G401 (cell line): ENCODE data around the gene SLC4A1. TPM values are rescaled to one million over a fixed set of nuclear protein-coding genes. Genes with fewer than 3 reads are reported as not detected.
A peak's percentile ranks its signal among the peaks of the same experiment; 100 is the strongest.

Source experiments
- DNase-seq: peaks from one replicate; pipeline ENCODE4 v3.0.0-alpha.2; 2015; ENCODE audit warnings: low spot score
- in situ Hi-C: cut with HindIII; loops from 2 replicates; pipeline ENCODE4 v1.10.0; 2016; ENCODE audit warnings: low sequenced_read_pairs, mixed read lengths
- total RNA-seq: library from RNA; depleted of rRNA; stranded (reverse); fragments of >200 nt; shearing (Covaris generic); gene quantifications from 2 replicates; pipeline ENCODE4 v1.2.3, GENCODE V29; 2014

The SLC4A1 gene
- total RNA-seq, 1 experiment from 2014 or later: not detected

DNA sequence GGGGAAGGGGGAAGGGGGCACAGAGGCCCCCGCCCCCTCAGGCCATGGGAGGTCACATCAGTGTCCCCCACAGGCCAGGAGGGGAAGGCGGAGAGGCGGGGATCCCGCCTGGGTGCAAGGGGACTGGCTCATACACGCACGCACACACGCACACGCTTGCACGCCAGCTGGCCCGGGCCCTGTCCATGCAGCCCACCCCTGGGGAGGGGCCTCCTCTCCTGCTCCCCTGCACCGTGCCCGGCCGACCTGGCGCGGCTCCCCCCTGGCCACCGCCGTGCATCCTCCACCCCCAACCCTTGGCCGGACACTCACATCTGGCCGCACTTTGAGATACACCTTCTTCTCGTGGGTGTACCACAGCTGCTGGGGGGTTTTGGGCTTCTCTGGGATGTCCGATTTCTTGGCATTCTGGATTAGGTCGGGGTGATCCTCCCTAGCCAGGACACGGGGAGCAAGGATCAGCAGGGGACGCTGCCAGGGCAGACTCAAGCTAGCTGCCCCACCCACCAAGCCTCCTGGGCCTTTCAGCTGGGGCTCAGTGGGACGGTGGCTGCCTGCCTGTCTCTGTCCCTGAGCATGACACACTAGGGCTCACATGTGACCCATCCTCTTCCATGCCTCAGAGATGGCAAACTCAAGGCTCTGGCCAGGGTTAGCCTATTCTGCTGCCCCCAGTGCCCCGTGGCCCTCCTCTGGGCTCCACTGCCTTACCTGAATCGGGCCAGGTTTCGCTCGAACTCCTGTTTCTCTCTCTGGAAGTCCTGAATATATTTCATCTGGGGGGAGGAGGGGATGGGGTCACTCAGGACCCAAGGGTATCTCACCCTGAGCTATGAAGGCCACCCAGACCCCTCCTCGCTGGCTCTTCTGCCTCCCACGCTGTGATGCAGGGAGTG is 55.2 kb downstream of the SLC4A1 start:
- in situ Hi-C loops: no loop called here
- no peak for DNase-seq

DNA sequence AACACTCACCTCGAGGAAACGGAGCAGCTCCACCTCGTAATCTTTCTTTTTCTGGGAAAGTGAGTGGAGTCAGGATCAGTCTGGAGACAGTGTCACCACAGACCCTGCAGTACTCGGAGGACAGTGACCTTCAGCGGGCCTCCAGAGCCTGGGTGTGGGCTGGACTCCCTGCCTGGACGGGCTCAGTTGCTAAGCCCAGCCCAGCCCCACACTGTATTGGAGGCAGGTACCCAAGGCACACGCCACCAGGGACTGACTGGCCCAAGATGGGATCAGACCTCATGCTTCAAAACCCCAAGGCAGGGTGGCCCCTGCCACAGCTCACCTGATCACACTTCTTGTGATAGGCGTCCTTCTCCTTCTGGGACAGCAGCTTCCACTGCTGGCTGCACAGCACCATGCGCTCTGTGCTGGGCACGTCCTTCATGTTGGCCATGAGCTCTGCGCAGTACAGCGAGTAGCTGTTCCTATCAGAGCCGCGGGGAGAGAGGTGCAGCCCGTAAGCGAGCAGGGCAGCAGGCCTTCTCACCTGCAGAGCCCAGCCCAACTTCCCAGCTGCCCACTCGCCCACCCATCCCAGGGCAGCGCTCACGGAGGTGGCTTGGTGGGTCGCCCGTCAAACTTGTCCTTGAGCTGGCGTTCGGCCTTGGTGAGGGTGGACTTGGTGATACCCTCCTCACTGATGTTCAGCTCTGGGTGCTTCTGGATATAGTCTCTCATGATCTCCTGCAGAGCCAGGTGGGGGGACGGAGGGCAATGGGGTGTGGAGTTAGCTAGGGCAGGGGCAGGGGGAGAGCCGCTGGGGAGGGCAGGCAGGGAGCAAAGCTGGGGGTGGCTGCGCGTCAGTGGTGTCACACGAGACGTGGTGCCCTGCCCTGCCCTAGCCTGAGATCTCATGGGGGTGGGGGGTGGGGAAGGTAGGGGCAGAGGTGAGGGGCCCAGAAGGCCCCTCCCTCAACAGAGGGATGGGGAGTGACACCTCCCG is 56.4 kb downstream of the SLC4A1 start:
- DNase-seq: no peak
- in situ Hi-C loops: no loop called here

DNA sequence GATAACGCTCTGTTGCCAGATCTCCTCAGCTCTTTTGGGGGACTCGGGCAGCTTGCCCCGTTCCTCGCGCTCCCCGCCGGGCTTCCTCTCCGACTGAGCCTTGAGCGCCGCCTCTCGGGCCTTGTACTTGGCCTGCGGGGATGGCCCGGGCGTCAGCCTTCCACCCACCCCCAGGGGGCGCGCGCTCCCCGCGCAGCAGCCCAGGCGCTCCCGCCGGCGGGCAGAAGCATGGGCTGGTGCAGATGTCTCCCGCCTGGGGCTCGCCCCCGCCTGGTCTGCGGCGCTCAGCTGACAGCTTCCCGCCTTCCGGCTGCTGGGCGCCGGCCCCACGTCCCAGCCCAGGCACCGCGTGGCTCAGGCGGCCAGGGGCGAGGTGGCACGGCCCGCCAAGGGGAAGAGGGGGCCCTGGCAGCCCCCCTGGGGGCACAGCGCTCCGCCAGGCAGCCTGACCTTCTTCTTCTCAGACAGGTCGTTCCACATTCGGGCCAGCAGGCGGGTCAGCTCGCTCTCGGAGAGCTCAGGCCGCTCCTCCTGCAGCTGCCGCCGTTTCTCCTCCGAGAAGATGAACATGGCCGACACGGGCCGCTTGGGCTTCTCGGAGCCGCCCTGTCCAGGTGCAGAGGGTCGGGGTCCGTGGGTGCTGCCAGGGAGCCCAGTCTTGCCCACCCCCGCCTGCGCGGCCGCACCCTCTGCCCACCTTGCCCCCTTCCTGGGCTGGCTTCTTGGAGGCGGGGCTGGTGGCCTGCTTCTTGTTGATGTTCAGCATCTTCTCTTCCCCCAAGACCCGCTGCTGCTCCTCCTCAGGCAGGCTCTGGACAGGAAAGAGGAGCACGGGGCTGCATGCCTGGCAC is 57.4 kb downstream of the SLC4A1 start:
- in situ Hi-C loops: no loop called here
- DNase-seq: peak; percentile 84

DNA sequence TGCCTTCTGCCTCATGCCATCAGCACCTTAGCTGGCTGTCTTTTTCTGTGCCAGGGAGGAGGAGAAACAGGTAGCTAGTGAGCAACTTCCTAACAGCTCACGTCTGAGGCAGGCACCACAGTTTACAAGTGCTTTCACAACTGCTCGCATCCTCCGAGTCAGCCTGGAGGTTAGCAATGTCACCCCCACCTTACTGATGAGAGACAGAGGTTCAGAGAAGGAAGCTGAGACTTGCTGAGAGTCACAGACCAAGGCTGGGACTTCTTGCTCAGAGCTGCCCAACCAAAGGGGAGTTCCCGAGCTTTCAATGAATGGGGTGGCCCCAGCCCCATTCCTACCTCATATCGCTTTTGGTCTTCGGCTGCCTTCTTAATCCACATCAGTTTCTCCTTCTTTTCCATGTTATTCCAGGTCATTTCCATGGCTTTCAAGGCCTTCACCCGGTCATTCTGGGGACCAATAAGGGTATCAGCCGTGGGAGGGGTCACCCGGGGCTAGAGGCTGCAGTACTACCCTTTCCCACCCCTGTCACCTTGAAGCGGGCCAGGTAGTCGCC is 58.1 kb downstream of the SLC4A1 start:
- DNase-seq: no peak
- in situ Hi-C loops: loop anchor here (10.0 kb wide), 1 partner anchor 115 kb away; the partner anchor contains the start of gene SLC25A39

DNA sequence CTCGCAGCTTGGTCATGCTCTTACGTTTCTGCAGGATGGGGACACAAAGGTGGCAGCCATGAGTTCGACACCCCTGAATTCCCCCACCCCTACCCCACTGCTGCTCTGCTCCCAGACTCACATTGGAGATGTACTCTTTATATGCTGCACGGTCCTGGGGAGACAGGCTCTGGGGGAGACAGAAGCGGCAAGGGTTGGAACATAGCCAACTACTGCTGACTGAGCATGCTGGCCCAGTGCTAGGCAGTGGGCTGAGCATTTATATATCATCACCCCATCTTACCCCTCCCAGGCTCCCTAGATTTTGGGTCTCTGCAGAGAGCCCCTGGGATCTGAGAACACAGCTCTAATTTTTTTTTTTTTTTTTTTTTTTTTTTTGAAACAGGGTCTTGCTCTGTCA is 60.2 kb downstream of the SLC4A1 start:
- DNase-seq: no peak
- in situ Hi-C loops: loop anchor here (10.0 kb wide), 1 partner anchor 117 kb away; the partner anchor contains the start of gene SLC25A39

- no peak for DNase-seq
- in situ Hi-C loops: loop anchor here (10.0 kb wide), 1 partner anchor 117 kb away; the partner anchor contains the start of gene SLC25A39
Measured at GRCh38 chr17:44207319-44207718, 60.6 kb downstream of the SLC4A1 start.

GRCh38 chr17:44206825-44207155 is 61.1 kb downstream of the SLC4A1 start:
- no peak for DNase-seq
- in situ Hi-C loops: loop anchor here (10.0 kb wide), 1 partner anchor 118 kb away; the partner anchor contains the start of gene SLC25A39

GRCh38 chr17:44205962-44206824 is 61.7 kb downstream of the SLC4A1 start:
- peak; percentile 35 for DNase-seq

GRCh38 chr17:44204441-44204882 is 63.5 kb downstream of the SLC4A1 start:
- DNase-seq: no peak
- in situ Hi-C loops: loop anchor here (10.0 kb wide), 1 partner anchor 120 kb away; the partner anchor contains the start of gene SLC25A39

More at GRCh38 chr17:44205962-44206824, 61.7 kb downstream of the SLC4A1 start:
- in situ Hi-C loops: loop anchor here (10.0 kb wide), 1 partner anchor 119 kb away; the partner anchor contains the start of gene SLC25A39

DNA sequence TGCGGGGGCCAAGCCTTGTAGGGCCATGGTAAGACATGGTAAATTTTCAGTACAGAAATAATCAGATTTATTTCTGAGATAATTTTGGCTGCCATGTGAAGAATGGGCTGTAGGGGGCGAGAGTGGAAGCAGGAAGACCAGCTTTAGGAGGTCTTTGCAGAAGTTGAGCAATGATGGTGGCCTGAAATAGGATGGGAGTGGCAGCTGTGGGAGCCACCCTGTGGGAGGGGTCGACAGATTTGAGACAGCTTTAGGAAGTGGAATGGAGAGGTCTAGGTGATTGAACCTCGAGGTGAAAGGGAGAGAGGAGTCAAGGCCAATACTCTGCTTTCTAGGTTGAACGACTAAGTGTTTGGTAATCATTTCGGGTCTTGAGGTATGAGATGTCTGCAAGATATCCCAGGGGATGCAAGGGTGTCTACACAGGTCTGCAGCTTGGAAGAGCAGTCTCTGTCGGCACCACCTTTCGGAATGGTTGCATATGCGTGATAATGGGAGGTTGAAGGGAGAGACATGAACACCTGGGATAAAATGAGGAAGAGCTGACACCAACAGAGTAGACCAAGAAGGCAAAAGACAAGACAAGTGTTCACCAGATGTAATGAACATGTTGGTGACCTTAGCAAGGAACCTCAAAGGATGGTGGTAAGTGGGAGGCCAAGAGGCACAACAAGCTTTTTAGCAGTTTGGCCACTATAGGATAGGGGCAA is 64.0 kb downstream of the SLC4A1 start:
- peak; percentile 54 for DNase-seq
- in situ Hi-C loops: loop anchor here (10.0 kb wide), 1 partner anchor 121 kb away; the partner anchor contains the start of gene SLC25A39

GRCh38 chr17:44202756-44203155 is 65.2 kb downstream of the SLC4A1 start:
- in situ Hi-C loops: loop anchor here (10.0 kb wide), 1 partner anchor 122 kb away; the partner anchor contains the start of gene SLC25A39
- DNase-seq: no peak

- in situ Hi-C loops: loop anchor here (10.0 kb wide), 1 partner anchor 124 kb away; the partner anchor contains the start of gene SLC25A39
- peak; percentile 32 for DNase-seq
Measured at GRCh38 chr17:44200478-44201155, 67.3 kb downstream of the SLC4A1 start.

- in situ Hi-C loops: loop anchor here (10.0 kb wide), 1 partner anchor 125 kb away; the partner anchor contains the start of gene SLC25A39
- peak; percentile 96 for DNase-seq
Measured at GRCh38 chr17:44199553-44200477, 68.1 kb downstream of the SLC4A1 start, which contains the start of gene ATXN7L3. TSS of gene ATXN7L3 (minus strand) at chr17:44199884. CDS start at chr17:44198070, 1,814 bp downstream.

DNA sequence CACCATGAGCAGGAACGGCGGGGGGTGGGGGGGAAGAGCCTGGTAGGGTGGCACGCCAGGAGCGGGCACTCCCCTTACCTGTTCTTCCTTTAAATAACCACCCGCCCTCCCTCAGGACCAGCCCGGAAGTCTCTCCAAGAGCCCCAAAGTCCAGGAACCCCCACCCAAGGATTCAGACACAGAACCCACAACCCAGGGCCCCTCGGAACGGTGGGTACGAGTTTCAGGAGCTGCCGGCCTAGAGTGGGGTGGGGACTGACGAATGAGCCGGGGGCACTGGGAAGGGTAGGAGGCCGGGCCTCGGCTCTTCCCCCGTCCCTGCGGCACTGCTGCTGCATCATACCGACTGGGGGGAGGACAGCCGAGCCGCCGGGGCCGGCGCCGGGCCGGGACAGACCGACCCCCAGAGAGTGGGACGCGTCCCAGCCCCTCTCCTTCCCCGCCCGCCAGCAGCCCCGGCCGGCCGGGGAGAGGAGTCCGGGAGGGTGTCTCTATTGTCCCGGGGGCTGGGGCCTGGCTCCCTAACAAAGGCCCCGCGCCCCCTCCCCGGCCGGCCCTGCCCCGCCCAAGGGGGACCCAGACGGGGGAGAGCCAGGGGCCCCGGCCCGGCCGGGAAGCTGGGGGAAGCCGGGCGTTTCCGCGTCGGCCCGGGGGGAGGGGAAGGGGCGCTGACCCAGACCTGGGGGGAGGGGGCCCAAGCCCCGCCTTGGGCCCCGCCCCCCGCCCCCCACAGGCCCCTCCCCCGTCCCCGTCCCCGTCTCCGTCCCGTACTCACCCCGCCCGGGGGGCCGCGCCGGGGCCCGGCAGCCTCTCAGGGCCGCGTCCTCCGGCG is 69.0 kb downstream of the SLC4A1 start:
- DNase-seq: no peak
- in situ Hi-C loops: no loop called here
